Dermis blood vessel endothelial cell (primary cell): ENCODE measurements around the gene ABCD1. TPM values are rescaled to one million over a fixed set of nuclear protein-coding genes. Genes with fewer than 3 reads are reported as not detected.
"Not testable (repeated sequence)": the region's sequence is repeated elsewhere in the genome, so short reads cannot be mapped to it uniquely, and the experiment has no call there.

Experiments used
- DNase-seq: peaks from one replicate; pipeline ENCODE4 v3.0.0; 2010
- total RNA-seq: library from RNA; depleted of rRNA; stranded (reverse); fragments of >200 nt; gene quantifications from 2 replicates; pipeline ENCODE4 v1.2.3, GENCODE V29; 2014

The ABCD1 gene
- total RNA-seq, result 10.0 and 16.6 TPM in 2 replicates

- peak; percentile 86 for DNase-seq
These were observed at the start of gene ABCD1, which contains the start of gene BCAP31 for GRCh38 chrX:153724252-153725038. Gene ABCD1, plus strand, starts transcription at chrX:153724856. Its CDS starts 411 bp downstream, at chrX:153725267. Gene BCAP31, minus strand, starts transcription at chrX:153724387. Its CDS starts 1,143 bp downstream, at chrX:153723244.

- DNase-seq, result no peak
These were observed 43.5 kb upstream of the ABCD1 start for GRCh38 chrX:153681175-153681574.

GRCh38 chrX:153683486-153683885 lies 41.2 kb upstream of the ABCD1 start:
- DNase-seq, result not testable (repeated sequence)

GRCh38 chrX:153684467-153685155 lies 40.0 kb upstream of the ABCD1 start:
- DNase-seq, result no peak

- no peak for DNase-seq
These were observed 39.5 kb upstream of the ABCD1 start for GRCh38 chrX:153685156-153685536.

- DNase-seq, result no peak
These were observed 38.6 kb upstream of the ABCD1 start for GRCh38 chrX:153685751-153686696.

GRCh38 chrX:153686711-153687110 lies 37.9 kb upstream of the ABCD1 start:
- no peak for DNase-seq

GRCh38 chrX:153687121-153688039 lies 37.3 kb upstream of the ABCD1 start, which contains the start of gene SLC6A8:
Gene SLC6A8, plus strand, starts transcription at chrX:153687926. Its CDS starts 649 bp downstream, at chrX:153688575.
- peak; percentile 57 for DNase-seq

- no peak for DNase-seq
These were observed 36.6 kb upstream of the ABCD1 start for GRCh38 chrX:153688071-153688470.

GRCh38 chrX:153688506-153688905 lies 36.1 kb upstream of the ABCD1 start:
- DNase-seq, result no peak

- peak; percentile 37 for DNase-seq
These were observed 35.6 kb upstream of the ABCD1 start for GRCh38 chrX:153688911-153689590.

- DNase-seq, result no peak
These were observed 34.8 kb upstream of the ABCD1 start for GRCh38 chrX:153689654-153690465.

GRCh38 chrX:153690466-153690865 lies 34.2 kb upstream of the ABCD1 start:
- DNase-seq, result no peak

GRCh38 chrX:153691032-153691827 lies 33.4 kb upstream of the ABCD1 start:
- not testable (repeated sequence) for DNase-seq

GRCh38 chrX:153692003-153692402 lies 32.7 kb upstream of the ABCD1 start:
- no peak for DNase-seq

- DNase-seq, result no peak
These were observed 32.0 kb upstream of the ABCD1 start for GRCh38 chrX:153692611-153693156.

GRCh38 chrX:153693216-153694086 lies 31.2 kb upstream of the ABCD1 start:
- no peak for DNase-seq

GRCh38 chrX:153694256-153694655 lies 30.4 kb upstream of the ABCD1 start:
- not testable (repeated sequence) for DNase-seq
